Activated CD4-positive, alpha-beta T cell treated with anti-CD3 and anti-CD28 coated beads, Interleukin-2, amount 50 U/mL, for 24 hours (primary cell): ENCODE measurements around the gene DPP3.

Source experiments
- DNase-seq, 2 donors: peaks; one replicate each; pipeline ENCODE4 v3.0.0-alpha.2; 2020; ENCODE audit warnings: low read depth in 1 of 2, low spot score in 1 of 2

Gene DPP3

DNA sequence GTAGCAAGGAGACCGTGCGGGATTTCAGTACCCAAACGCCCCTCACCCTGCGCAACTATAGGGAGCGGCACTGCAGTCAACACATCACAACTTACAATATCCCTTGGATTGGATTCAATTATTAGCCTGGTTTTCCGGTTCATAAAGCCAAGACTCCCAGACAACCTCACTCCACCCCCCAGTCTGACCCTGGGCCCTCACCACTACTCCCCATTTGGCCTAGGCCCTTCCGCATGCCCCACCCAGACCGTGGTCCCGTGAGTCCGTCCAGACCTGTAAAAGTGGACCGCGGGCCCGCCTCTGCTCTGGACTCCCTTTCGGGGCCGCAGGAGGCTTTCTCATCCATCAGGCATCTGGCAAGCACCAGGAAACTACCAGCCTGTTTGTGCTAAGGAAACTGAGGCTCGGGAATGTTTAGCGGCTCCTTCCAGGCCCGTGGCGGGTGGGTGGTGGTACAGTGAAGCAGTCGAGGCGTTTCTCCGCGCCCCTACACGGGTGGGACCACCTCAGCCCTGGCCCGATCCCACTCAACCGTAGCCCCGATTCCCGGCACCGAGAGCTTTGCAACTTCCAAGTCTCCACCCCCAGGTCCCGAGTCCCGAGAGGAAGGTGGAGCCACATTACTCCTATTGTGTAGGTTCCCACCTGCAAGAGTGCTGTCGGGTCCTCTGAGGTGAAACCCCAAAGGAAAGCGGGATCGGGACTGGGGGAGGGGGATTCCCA, 679 bp upstream of the DPP3 start:
- no peak for DNase-seq

DNA sequence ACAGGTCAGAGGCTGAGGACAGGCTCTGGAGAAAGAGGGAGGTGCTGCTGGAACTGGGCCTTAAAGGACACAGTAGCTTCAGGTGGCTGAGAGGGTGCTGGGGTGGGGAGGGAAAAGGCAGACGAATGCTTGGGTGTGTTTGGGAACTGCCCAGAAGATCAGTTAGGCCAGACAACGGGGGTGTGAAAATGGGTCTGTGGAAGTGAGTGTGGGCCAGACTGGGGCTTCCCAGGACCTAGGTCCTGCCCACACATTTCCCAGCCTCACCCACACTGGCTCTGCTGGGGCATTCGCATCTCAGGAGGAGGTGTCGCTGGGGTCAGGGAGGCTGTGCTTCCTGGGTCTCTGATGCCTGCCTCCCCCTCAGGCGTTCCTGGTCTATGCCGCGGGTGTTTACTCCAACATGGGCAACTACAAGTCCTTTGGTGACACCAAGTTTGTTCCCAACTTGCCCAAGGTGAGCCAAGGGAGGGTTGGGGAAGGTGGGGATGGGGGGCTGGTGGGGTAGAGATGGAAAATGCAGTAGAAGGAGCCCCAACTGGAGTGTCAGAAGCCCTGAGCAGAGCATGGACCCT, 4.7 kb downstream of the DPP3 start:
- DNase-seq, result no peak

DNA sequence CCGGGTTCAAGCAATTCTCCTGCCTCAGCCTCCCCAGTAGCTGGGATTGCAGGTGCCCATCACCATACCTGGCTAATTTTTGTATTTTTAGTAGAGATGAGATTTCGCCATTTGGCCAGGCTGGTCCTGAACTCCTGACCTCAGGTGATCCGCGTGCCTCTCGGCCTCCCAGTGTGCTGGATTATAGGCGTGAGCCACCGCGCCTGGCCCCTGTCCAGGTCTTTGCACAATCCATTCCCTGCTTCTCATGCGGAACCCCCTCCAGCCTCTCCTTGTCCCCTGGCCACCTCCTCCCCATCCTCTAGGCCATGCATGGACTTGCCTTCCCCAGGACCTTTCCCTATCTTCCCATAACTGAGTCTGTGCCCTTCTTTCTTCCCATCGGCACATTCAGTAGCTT, 8.7 kb downstream of the DPP3 start:
- no peak for DNase-seq

DNA sequence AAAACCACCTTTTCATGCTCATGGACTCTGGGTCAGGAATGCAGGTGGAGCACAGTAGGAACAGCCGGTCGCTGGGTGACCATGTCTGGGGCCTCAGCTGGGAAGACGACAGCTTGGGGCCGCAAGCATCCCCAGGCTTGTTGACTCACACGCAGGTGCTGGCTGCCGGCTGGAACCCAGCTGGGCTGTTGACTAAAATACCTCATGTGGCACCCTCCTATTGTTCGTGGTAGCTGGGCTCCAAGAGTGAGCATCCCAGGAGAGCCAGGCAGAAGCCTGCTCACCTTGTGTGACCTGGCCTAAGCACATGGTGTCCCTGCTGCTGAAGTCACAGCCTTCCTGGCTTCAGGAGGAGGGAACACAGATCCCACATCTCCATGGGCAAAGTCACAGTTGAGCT, 9.4 kb downstream of the DPP3 start:
- no peak for DNase-seq

DNA sequence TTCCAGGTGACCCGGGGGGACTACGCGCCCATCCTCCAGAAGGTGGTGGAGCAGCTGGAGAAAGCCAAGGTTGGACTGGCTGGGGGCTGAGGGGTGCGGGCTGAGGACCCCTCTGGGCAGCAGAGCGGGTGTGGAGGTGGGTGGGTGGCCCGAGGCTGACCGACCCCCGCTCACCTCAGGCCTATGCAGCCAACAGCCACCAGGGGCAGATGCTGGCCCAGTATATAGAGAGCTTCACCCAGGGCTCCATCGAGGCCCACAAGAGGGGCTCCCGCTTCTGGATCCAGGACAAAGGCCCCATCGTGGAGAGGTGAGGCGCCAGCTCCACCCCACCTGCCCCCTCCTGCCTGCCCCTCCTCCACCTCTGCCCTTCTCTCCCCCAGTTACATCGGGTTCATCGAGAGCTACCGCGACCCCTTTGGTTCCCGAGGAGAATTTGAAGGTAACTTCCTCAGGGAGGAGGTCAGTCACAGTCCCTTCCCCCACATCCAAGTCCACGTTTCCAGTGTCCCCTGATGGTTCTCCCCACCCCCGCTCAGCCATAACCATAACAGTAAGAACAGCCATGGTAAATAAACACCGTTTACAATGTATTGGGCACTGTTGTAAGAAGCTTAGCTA, 11.2 kb downstream of the DPP3 start:
- no peak for DNase-seq

DNA sequence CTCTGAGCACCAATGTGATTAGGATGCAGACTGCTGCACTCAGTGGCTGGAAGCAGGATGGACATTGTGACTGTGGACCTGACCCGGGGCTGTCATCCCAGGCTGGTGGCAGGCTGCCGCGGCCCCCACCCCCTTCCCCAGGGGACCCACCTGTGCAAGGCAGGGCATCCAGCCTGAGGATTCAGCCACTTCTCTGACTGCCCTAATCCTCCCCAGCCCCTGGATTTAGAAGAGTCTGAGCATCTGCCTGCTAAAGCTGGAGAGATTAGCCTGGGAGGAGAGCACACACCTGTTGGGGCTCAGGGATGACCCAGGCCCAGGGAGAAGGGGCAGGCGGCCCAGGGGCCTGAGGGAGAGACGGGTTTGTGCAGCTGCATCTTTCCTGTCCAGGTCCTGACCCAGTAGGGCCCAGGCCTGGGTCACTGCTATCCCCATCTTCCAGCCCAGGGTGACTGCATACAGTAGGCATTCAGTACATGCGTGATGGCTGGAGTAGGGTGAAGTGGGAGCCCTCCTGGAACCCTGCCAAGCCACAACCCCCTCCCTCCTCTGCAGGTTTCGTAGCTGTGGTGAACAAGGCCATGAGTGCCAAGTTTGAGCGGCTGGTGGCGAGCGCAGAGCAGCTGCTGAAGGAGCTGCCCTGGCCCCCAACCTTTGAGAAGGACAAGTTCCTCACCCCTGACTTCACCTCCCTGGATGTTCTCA, 12.1 kb downstream of the DPP3 start:
- no peak for DNase-seq

DNA sequence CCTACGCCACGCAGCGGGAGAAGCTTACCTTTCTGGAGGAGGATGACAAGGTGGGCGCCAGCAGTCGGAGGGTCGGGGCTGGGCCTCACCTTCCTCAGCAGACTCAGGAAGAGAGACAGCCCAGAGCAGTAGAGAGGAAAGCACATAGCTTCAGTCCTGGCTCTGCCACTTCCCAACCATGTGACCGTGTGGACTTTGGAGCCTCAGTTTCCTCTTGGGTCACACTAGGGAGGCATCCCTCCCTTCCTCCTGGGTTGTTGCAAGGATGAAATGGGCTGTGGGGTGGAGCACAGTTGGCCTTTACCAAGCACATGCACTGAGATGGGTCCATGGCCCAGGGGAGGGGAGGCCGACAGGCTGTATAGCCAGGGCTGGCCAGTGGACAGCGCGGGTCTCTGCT, 12.9 kb downstream of the DPP3 start:
- no peak for DNase-seq

DNA sequence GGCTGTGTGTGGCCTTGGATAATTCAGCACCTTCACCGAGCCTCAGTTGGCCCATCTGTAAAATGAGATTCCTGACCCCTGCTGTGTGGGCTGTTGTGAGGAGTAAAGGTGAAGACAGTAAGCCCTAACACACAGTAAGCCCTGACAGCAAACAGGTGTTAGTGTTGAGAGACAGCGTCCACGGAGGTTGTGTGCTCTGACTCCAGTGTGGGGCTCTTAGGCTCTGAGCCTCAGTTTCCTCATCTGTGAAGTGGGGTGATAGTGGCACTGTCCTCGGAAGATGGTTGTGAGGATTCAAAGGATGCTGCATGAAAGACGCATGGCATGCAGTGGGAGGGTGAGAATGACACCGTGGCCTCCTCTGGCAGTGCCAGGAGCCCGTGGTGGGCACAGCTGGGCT, 14.2 kb downstream of the DPP3 start:
- DNase-seq, result no peak

DNA sequence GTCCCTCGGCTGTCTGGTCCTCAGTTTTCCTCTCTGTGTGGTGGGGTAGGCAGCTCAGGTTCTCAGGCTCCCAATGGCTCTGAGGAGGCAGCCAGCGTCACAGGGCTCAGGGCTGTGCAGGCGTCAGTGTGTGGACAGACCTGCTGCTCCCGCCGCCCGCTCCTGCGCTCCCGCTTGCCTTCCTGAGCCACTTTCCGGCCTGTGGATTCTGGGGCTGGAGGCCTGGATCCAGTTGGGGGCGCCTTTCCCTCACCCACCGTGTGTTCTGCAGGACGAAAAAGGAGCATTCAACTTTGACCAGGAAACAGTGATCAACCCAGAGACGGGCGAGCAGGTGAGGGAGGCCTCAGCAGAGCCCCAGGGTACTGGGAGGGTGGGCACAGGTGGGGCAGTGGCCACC, 14.7 kb downstream of the DPP3 start:
- no peak for DNase-seq

DNA sequence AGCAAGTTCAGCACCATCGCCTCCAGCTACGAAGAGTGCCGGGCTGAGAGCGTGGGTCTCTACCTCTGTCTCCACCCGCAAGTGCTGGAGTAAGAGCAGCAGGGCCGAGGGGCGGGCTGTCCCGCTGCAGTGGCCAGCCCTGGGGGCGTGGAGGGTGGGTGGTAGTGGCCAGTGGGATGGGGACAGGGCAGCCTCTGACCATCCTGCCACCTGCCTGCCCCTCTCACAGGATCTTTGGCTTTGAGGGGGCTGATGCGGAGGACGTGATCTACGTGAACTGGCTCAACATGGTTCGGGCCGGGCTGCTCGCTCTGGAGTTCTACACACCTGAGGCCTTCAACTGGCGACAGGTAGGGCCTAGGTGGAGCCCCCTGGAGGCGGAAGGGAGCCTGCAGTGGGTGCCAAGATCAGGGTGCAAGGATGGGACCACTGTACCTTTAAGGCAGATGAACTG, 15.2 kb downstream of the DPP3 start:
- no peak for DNase-seq

DNA sequence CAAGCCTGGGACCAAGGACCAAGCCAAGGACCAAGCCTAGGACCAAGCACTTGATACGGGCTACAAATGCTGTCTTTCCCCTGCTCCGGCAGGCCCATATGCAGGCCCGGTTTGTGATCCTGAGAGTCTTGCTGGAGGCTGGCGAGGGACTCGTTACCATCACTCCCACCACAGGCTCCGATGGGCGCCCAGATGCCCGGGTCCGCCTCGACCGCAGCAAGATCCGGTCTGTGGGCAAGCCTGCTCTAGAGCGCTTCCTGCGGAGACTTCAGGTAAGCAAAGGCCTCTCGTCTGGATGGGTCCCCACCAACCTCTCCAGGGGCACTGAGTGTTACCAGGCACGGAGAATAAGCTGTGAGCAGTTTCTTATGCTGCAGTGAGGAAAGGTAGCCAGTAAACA, 17.0 kb downstream of the DPP3 start:
- DNase-seq, result no peak

DNA sequence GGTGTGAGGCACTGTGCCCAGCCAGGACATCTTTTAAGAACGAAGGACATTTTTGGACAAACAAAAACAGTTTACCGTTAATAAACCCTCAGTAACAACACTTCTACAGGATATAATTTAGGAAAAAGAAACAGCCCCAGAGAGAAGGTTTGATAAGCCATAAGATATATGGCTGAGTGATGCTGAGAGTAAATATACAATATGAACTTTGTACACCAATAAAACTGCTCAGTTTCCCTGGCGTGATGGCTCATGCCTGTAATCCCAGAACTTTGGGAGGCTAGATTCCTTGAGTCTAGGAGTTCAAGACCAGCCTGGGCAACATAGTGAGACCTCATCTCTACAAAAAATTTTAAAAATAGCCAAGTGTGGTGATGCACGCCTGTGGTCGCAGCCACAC, 18.3 kb downstream of the DPP3 start:
- DNase-seq, result no peak

DNA sequence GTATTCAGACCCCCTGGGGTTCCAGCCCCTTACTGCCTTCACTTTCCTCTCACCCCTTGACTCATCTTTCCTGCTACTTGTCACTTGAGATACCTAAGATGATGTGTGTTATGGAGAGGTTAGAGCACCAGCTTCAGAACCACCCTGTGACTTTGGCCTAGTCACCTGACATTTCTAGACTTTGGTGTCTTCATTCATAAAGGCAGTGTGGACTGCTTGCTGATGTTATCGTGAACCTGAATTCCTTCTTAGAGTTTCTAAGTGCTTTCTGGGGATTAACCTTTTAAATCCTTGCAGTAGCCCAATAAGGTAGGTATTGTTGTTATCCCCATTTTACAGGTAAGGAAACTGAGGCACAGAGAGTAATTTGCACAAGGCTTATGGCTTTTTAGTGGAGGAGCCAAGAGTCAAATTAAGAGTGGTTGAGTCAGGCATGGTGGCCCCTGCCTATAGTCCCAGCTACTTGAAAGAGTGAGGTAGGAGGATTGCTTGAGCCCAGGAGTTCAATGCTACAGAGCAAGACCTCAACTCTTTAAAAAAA, 25.1 kb downstream of the DPP3 start:
- DNase-seq, result no peak

DNA sequence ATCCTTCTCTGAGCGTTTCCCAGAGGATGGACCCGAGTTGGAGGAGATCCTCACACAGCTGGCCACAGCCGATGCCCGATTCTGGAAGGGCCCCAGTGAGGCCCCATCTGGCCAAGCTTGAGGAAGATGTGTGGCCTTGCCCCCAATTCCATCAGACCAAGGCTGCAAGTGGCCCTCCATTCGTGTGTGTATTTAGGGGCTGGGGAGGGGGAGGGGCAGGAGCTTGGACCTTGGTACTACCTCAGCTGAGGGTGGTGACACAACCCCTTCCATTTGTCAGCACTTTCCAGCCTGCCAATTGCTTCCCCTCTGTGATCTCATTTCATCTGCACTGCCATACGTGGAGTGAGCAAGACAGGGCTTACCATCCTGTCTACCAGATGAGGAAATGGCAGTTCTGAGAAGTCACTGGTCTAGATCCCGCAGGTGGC, 28.9 kb downstream of the DPP3 start:
- no peak for DNase-seq

DNA sequence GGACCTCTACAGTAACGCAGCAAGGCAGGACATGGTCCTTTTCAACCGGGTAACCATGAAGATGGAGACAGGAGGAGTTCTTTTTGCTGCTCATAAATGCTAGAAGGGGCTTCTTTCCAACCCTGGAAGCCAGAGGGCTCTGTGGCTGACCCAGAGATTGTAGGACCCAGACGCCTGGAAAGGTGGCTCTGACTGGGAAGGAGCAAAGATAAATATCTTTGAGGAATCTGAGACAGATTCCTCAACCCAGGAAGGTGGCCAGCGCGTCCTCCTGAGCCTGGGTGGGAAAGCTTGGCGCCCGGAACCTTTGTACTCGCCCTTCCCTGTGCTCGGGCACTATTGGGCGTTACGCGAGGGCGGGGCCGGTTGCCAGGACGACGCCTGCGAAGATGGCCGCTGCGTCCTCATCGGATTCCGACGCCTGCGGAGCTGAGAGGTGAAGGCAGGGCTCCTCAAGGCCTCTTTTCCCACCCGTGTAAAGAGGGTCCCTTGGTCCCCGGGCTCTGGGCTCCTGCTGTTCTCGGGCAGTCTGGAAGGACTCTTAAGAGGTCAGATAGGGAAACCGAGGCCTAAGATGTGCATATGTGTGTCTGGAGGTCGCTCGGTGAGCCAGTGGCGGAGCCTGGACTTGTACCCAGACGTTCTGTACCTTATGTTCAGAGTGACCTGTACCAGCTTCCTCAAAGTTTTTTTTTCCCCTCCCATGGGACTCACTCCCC, 30.2 kb downstream of the DPP3 start, which contains the start of gene BBS1:
TSS of gene BBS1 (plus strand) at position 365 of the 719 bp plus-strand sequence. CDS start at position 390, 25 bp downstream.
- peak; percentile 67 to 73 for DNase-seq

DNA sequence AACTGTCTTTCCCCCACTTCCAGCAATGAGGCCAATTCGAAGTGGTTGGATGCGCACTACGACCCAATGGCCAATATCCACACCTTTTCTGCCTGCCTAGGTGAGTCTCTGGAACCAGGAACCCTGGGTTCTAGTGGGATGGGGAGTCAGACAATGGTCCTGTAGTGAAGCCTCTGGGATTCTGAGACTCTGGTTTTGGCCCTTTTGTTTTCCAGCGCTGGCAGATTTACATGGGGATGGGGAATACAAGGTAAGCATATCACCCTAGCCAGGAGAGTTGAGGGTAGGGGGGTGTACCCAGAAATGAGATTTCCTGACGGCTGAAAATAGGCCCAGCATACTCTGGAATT, 30.7 kb downstream of the DPP3 start:
- DNase-seq, result no peak

DNA sequence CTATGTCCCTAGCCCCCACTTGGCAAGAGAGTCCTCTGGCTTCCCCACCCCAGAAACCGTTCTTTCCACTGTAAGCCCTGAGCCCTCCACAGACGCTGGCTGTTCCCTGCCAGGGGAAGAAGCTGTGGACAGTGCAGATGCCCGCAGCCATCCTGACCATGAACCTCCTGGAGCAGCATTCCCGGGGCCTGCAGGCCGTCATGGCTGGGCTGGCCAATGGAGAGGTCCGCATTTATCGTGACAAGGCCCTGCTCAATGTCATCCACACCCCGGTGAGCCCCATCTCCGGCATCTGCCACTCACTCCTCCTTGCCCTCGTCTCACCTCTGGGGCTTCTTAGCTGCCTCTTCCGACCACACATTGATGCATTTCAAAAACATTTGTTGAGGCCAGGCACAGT, 43.4 kb downstream of the DPP3 start:
- no peak for DNase-seq

DNA sequence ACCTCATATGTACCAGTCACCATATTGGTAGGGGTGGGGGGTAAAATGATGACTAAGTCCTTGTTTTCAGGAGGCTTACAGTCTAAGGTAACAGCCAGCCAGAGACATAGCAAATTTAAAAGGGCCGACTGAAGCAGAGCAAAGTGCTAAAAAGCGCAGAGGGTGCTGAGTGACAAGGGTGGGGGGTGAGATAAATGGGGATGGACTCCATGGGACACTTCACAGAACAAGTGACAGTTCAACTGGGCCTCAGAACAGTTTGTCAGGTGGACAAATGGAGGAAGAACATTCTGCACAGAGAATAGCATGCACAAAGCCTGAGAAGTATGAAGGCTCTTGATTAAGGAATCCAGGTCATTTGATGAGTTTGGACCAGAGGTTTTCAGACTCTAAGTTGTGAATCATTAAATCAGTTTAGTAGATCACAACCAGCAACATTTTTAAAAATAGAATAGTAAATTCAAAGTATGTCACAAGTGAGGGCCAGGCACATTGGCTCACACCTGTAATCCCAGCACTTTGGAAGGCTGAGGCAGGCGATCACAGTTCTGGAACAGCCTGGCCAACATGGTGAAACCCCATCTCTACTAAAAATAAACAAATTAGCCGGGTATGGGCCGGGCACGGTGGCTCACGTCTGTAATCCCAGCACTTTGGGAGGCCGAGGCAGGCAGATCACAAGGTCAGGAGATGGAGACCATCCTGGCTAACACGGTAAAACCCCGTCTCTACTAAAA, 44.2 kb downstream of the DPP3 start:
- no peak for DNase-seq

DNA sequence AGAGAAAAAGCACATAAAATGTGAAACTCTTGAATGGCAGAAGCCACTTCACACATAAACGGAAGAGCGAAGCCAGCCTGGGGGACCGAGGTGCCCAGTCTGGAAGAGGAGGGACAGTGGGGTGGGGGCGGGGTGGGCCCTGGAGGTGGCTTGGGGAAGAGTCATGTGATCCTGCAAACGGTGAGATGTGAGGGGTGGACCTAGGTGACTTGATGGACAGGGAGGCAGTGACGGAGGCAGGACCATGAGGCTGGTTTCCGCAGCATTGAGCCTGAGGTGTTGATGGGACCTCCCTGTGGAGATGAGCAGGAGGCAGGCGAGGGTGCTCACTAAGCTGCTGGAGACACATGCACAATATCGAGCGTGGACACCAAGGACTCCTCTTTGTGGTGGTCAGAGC, 48.8 kb downstream of the DPP3 start:
- DNase-seq, result no peak

DNA sequence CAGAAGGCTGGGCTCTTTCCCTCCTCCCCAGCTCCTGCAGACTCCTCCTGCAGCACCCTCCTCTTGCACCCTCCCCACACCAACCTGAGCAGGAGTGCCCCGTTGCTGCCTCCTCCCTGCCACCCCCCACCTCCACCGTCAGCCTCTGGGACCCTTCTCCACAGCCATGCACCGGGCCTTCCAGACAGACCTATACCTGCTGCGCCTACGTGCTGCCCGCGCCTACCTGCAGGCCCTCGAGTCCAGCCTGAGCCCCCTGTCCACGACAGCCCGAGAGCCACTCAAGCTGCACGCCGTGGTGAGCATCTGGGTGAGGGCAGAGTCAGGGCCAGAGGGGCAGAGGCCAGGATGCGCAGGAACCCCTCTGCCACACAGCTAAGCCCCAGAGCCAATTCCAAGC, 49.4 kb downstream of the DPP3 start:
- no peak for DNase-seq
